ENCODE measurements around the gene ITPR1.

DNA sequence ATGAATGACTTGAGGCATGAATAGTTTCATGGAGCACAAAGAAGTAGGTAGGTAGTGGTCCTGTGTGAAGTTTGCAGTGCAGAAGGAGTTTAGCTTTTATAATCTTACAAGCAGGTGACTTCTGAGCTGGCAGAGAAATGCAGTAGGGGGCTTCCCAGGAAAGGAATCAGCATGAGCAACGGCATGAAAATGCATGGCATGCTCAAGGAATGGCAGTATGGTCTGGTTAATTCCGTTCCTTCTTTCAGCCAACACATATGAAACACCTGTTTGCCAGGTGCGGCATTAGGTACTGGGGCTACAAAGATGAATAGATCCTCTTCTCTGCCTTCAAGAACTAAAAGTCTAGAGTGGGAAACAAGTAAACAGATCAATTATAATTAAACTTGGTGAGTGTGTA is 348.1 kb downstream of the ITPR1 start:
- TF ChIP-seq CTCF (IDR thresholded peaks at IDR 0.05; ENCODE audit: insufficient read depth, low read depth, low read length): no peak
- TF ChIP-seq EZH2 (IDR thresholded peaks at IDR 0.05; ENCODE audit: insufficient read depth, low read length): no peak
